Measurements from ENCODE around the gene SUN1. TPM values are rescaled to one million over a fixed set of nuclear protein-coding genes. Genes with fewer than 3 reads are reported as not detected.

The SUN1 gene
- total RNA-seq, 2 donors from 2014 or later = 106 to 109 TPM

GRCh38 chr7:824081-824480, 8.2 kb upstream of the SUN1 start:
- H3K9me3 Mint-ChIP-seq = no peaks in the 10 kb centered on the region
- ATAC-seq (no peak), DNase-seq (ENCODE audit: low spot score in 2 of 2) (no peak)
- peaks cover 0 to 11% of the 10 kb centered on the region in 2 donors for H3K36me3 Mint-ChIP-seq
- no peak overlapping the region for H3K27ac Mint-ChIP-seq

- Mint-ChIP-seq H3K9me3 (no peaks in the 10 kb centered on the region), H3K36me3 (peaks cover 0 to 5% of the 10 kb centered on the region in 2 donors), H3K27ac (no peak overlapping the region)
- no peak for DNase-seq (ENCODE audit: low spot score in 2 of 2)
- no peak for ATAC-seq
Measured at GRCh38 chr7:824664-825063, 7.6 kb upstream of the SUN1 start.

DNA sequence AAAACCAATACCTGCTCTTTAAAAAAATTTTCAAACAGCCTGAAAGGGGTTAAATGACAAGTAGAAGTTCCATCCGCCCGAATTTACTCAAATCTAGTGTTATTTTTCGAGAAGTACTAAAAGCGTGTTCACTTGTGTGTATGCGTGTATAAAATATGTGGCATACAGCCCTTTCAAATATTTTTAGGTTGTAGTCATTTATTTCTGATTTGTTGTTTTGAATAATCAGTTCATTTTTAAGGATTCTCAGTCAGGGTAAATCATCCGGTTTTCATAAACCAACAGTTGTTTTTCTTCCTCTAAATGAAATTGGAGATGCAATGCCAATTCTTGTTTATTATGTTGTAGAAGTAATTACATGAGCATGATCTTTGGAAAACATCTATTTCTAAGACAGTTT, 6.9 kb upstream of the SUN1 start:
- DNase-seq (ENCODE audit: low spot score in 2 of 2) (no peak), ATAC-seq (no peak)
- peaks cover 0 to under 1% of the 10 kb centered on the region in 2 donors for H3K36me3 Mint-ChIP-seq
- H3K27ac Mint-ChIP-seq = no peak overlapping the region
- H3K9me3 Mint-ChIP-seq = no peaks in the 10 kb centered on the region

DNA sequence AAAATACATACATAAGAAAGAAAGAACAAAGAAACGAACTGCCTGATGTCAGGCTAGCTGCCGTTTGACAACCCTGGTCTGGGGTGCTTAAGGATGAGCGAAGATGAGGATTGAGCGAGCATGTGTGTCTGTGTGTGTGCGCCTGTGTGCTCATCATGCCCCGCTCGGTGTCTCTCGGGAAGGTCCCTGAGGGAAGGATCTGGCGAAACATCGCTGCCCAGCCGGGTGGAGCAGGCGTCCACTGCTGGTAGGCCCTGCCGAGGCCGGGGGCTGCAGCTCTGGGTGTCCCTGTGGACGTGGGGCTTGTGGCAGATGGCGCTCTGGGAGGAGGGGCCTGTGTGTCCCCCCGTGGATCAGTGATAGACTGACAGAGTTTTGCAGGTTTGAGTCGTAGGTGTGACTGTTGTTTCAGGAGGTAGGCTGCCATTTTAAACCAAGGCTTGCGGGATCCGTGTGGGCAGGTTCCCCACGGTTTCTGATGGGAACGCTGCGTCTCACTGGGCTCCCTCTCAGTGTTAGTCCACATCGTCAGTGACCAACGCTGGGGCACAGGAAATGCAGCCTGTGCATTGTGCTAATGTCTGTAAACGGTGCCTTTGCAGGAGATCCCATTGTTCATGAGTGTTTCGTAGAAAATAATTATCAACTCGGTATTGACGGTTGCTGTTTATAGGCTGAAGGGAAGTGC, 5.9 kb upstream of the SUN1 start:
- ATAC-seq (no peak), DNase-seq (ENCODE audit: low spot score in 2 of 2) (no peak)
- Mint-ChIP-seq H3K9me3 (no peaks in the 10 kb centered on the region), H3K27ac (peak overlapping the region in 1 of 2 donors; percentile 90), H3K36me3 (peaks cover 0 to 5% of the 10 kb centered on the region in 2 donors)

DNA sequence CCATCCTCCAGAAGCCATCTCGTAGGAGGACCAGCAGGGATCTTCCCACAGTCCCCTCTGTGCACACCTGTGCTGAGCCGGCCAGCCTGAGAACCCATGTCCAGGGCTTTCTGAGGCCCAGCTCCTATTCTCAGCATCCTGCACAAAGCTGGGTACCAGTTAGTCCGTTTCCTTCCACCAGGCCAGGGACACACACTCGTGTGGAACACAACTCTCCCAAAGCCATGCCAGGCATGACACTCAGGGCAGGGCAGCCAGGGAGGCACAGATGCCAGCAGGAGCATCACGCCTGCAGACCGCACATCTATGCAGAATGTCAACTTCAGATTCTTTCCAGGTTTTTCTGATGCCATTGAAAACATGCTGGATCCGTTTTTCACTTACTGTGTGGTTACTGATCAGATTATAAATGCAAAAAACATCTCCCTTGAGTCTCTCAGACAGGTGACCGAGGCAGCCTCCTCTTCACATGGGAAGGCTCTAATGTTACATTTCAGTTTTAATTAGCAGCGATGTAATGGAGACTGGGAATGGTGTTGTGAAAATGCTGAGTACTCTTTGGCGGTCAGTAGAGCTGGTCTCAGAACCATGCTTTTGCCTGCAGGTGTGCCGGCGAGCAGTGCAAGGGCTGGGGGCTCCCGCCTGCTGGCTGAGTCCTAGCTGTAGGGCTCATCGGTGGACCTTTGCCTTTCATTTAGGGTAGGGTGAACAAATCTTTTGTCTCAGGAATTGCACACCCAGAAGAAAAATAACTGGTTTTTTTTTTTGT, 3.3 kb upstream of the SUN1 start:
- no peak for DNase-seq (ENCODE audit: low spot score in 2 of 2)
- ATAC-seq = no peak
- H3K27ac Mint-ChIP-seq = no peak overlapping the region
- peaks cover 0 to 16% of the 10 kb centered on the region in 2 donors for H3K36me3 Mint-ChIP-seq
- no peaks in the 10 kb centered on the region for H3K9me3 Mint-ChIP-seq

- no peak for ATAC-seq
- Mint-ChIP-seq H3K9me3 (no peaks in the 10 kb centered on the region), H3K27ac (peak overlapping the region in 1 of 2 donors; percentile 93), H3K36me3 (peaks cover 0 to 24% of the 10 kb centered on the region in 2 donors)
- no peak for DNase-seq (ENCODE audit: low spot score in 2 of 2)
Measured at GRCh38 chr7:830069-830468, 2.2 kb upstream of the SUN1 start.

DNA sequence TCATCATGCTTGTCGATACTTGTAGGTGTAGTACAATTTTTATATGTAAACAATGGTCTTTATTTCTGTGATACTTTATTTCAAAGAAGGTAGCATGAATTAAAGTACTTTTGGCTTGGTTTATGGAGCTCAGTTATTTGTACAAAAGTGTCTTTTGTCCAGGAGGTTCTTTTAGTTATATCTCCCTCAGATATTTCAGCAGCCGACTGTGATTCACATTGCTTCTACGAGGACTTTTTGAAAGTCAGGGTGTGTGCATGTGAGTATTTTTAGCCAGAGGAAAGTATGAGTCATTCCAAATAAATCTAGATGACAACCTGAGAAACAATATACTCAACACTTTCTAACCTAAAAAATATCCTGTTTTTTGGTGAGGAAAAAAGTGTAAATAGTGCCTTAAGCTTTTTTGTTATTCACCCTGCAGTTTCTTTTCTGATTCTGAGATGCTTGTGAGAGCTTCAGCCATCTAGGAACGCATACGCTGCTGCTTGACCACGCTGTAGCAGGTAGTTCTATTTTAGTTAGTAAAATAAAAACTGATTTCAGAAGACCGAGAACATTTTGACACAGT, 595 bp upstream of the SUN1 start:
- H3K27ac Mint-ChIP-seq = peak overlapping the region; percentile 93 to 100
- peak; percentile 73 to 76 for ATAC-seq
- H3K9me3 Mint-ChIP-seq = no peaks in the 10 kb centered on the region
- DNase-seq (ENCODE audit: low spot score in 2 of 2) = no peak
- peaks cover 0 to 24% of the 10 kb centered on the region in 2 donors for H3K36me3 Mint-ChIP-seq

DNA sequence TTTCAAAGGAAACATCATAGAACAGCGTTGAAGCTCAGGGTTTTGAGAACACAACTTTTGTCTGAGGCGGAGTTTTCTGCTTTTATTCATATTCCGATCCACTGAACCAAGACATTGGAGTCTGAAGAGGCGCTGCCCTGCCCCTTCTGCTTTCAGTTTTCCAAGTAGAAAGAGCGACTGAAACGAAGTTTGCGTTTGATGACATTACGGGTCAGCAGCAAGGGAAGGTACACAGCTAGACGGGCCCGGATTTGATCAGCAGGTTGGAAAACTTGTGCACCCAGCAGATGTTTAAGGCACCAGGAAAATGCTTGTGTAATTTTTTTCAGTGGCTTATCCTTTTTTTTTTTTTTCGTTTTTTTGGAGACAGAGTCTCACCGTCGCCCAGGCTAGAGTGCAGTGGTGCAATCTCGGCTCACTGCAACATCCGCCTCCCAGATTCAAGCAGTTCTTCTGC, 720 bp downstream of the SUN1 start:
- no peaks in the 10 kb centered on the region for H3K9me3 Mint-ChIP-seq
- H3K36me3 Mint-ChIP-seq = peaks cover 0 to 24% of the 10 kb centered on the region in 2 donors
- ATAC-seq = no peak

DNA sequence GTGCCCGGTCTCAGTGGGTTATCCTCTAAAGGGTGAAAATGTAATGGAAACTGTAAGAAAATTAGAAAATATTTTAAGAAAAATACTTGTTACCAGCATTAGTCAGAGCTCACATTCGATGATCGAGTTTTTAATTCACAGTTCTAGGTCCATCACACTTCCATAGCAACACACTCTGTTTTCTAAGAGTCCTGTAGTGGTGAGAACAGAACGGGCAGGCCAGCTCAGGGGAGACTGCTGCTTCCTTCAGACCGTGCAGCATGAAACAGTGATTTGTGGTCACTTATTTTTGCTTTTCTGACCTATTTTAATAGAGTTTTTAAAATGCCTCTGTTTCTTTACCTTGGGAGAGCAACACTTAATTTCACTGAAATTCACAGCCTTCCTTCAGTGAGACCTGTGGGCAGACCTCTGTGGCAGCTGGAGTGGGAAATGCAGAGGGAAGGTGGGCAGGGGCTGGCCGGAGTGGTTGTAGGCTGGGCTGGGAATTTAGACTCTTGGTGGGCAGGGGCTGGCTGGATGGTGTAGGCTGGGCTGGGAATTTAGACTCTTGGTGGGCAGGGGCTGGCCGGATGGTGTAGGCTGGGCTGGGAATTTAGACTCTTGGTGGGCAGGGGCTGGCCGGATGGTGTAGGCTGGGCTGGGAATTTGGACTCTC, 1.5 kb downstream of the SUN1 start:
- no peak for ATAC-seq
- H3K36me3 Mint-ChIP-seq = peaks cover 0 to 24% of the 10 kb centered on the region in 2 donors

More for the DNA sequence above, 720 bp downstream of the SUN1 start:
- H3K27ac Mint-ChIP-seq = peak overlapping the region; percentile 93 to 100
- no peak for DNase-seq (ENCODE audit: low spot score in 2 of 2)

GRCh38 chr7:834277-834676, 2.0 kb downstream of the SUN1 start:
- no peaks in the 10 kb centered on the region for H3K9me3 Mint-ChIP-seq
- ATAC-seq = no peak
- H3K27ac Mint-ChIP-seq = peak overlapping the region in 1 of 2 donors; percentile 33
- no peak for DNase-seq (ENCODE audit: low spot score in 2 of 2)
- peaks cover 0 to 24% of the 10 kb centered on the region in 2 donors for H3K36me3 Mint-ChIP-seq

More for the DNA sequence above, 1.5 kb downstream of the SUN1 start:
- peak overlapping the region in 1 of 2 donors; percentile 85 for H3K27ac Mint-ChIP-seq
- DNase-seq (ENCODE audit: low spot score in 2 of 2) = no peak
- H3K9me3 Mint-ChIP-seq = no peaks in the 10 kb centered on the region

GRCh38 chr7:835021-835420, 2.7 kb downstream of the SUN1 start:
- peaks cover 0 to 24% of the 10 kb centered on the region in 2 donors for H3K36me3 Mint-ChIP-seq
- DNase-seq (ENCODE audit: low spot score in 2 of 2) = no peak
- H3K9me3 Mint-ChIP-seq = no peaks in the 10 kb centered on the region
- ATAC-seq = no peak
- H3K27ac Mint-ChIP-seq = peak overlapping the region in 1 of 2 donors; percentile 25

DNA sequence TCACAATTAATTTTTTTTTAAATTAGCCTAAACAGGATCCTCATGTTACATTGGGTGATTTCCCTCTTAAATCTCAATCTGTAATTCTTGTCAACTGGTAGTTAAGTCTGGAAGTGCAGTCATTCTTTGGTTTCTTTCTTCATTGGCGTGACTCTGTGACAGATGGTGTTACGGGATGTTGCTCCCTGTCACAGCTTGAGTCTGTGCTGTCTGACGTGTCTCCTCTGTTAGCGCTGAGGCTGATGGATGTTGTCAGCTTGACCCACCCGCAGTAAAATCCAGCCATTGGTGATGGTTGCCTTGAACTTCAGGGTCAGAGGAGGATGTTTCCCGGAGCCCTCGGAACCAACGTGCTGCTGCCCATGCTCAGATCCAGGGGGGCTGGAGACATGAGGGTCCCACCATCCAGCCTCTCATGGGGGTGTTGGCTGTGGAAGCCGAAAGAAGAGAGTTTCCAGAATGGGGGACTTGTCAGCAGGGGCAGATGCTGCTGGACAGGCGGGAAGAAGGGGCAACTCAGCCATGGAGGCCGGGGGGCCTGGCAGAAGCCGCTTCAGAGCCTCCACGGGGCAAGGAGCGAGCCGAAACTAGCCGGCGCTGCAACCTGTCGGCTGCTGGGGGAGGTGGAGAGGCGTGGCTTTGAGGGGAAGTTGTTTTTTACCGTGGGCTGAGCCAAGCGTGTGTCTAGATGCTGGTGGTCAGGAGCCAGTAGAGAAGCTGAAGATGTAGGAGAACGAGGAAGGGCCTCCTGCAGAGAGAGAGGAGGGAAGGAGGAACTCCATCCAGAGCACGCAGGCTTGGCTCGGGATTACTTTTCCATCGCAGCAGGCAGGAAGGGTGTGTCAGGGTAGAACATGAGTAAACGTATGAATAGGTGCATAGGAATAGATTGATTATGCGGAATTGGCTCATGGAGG, 3.5 kb downstream of the SUN1 start:
- Mint-ChIP-seq H3K36me3 (peaks cover 0 to 21% of the 10 kb centered on the region in 2 donors), H3K9me3 (no peaks in the 10 kb centered on the region), H3K27ac (peak overlapping the region; percentile 3 to 66)
- no peak for DNase-seq (ENCODE audit: low spot score in 2 of 2)
- no peak for ATAC-seq

GRCh38 chr7:836429-836828, 4.2 kb downstream of the SUN1 start:
- peaks cover 0 to 18% of the 10 kb centered on the region in 2 donors for H3K36me3 Mint-ChIP-seq

DNA sequence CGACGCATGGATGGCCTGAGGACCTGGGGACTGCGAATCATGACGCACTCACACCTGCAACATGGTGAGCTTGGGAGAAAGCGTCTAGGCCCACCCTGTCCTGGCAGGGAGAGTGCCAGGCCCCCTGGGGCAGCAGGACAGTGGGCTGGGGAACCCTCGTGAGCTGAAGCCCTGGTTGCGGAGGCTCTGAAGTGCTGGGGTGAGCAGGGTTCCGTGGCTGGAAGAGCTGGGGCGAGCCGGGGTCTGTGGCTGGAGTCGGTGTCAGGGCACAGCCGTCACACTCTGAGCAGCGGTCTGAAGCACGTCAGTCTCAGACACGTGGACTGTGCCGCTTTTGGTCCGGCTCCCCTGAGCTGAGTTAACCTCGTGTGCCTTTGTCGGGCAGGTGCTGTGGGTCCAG, 4.7 kb downstream of the SUN1 start:
- H3K36me3 Mint-ChIP-seq = peaks cover 0 to 18% of the 10 kb centered on the region in 2 donors
- no peaks in the 10 kb centered on the region for H3K9me3 Mint-ChIP-seq
- no peak for ATAC-seq
- peak overlapping the region; percentile 3 to 36 for H3K27ac Mint-ChIP-seq
- DNase-seq (ENCODE audit: low spot score in 2 of 2) = no peak

More at GRCh38 chr7:836429-836828, 4.2 kb downstream of the SUN1 start:
- no peak for DNase-seq (ENCODE audit: low spot score in 2 of 2)
- Mint-ChIP-seq H3K9me3 (no peaks in the 10 kb centered on the region), H3K27ac (peak overlapping the region; percentile 3 to 58)
- no peak for ATAC-seq

- DNase-seq (ENCODE audit: low spot score in 2 of 2) = no peak
- Mint-ChIP-seq H3K27ac (no peak overlapping the region), H3K36me3 (no peaks in the 10 kb centered on the region), H3K9me3 (no peaks in the 10 kb centered on the region)
- ATAC-seq = peak in 1 of 2 donors; percentile 12
Measured at GRCh38 chr7:840001-840600, 7.8 kb downstream of the SUN1 start.

Data from activated naive CD4-positive, alpha-beta T cell treated with anti-CD3 and anti-CD28 coated beads, Interleukin-2, amount 50 U/mL, for 72 hours (primary cell).